Osteocyte (in vitro differentiated cells): ENCODE data around the gene GNPTG. TPM values are rescaled to one million over a fixed set of nuclear protein-coding genes. Genes with fewer than 3 reads are reported as not detected.

Experiments
- DNase-seq: peaks from one replicate; pipeline ENCODE4 v3.0.0; 2021; ENCODE audit warnings: mixed read lengths; ENCODE audit not compliant: unreplicated experiment; ENCODE audit errors: extremely low spot score
- H3K27ac Mint-ChIP-seq: one replicate; pipeline ENCODE4 v1.8.0; 2021; ENCODE audit warnings: mild to moderate bottlenecking, mixed read lengths; ENCODE audit not compliant: unreplicated experiment
- H3K27me3 Mint-ChIP-seq: one replicate; pipeline ENCODE4 v1.8.0; 2021; ENCODE audit warnings: mixed read lengths; ENCODE audit not compliant: unreplicated experiment
- H3K36me3 Mint-ChIP-seq: one replicate; pipeline ENCODE4 v1.8.0; 2021; ENCODE audit warnings: mixed read lengths; ENCODE audit not compliant: unreplicated experiment
- H3K4me1 Mint-ChIP-seq: one replicate; pipeline ENCODE4 v1.8.0; 2021; ENCODE audit warnings: mixed read lengths; ENCODE audit not compliant: unreplicated experiment
- H3K4me3 Mint-ChIP-seq: one replicate; pipeline ENCODE4 v1.8.0; 2021; ENCODE audit warnings: mild to moderate bottlenecking, moderate library complexity, mixed read lengths; ENCODE audit not compliant: unreplicated experiment
- H3K9me3 Mint-ChIP-seq: one replicate; pipeline ENCODE4 v1.8.0; 2021; ENCODE audit warnings: mixed read lengths; ENCODE audit not compliant: unreplicated experiment
- CTCF ChIP-seq: fragments of 200-600 bp; sonication (generic); IDR thresholded peaks from 2 replicates; pipeline ENCODE4 v1.5.0; 2021; ENCODE audit warnings: antibody characterized with exemption, mild to moderate bottlenecking, moderate library complexity
- total RNA-seq: library from RNA; stranded (reverse); gene quantifications from 2 replicates; pipeline ENCODE4 v1.2.1, GENCODE V29; 2021

Gene GNPTG
- total RNA-seq, 1 donor from 2014 or later: 94.3 TPM

DNA sequence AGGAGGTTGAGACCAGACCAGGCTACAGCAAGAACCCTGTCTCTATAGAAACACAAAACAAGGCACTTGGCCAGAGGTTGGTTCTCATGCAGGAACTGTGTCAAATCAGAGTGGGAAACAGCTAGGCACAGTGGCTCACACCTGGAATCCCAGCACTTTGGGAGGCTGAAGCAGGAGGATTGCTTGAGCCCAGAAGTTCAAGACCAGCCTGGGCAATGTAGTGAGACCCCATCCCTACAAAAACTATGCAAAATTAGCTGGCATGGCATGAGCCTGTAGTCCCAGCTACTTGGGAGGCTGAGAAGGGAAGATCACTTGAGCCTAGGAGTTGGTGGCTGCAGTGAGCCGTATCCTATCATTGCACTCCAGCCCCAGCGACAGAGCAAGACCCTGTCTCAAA, 61.1 kb downstream of the GNPTG start:
- Mint-ChIP-seq H3K4me3 (no peak overlapping the region), H3K27ac (no peak overlapping the region), H3K27me3 (no peaks in the 10 kb centered on the region), H3K9me3 (no peaks in the 10 kb centered on the region), H3K36me3 (no peaks in the 10 kb centered on the region), H3K4me1 (peaks cover 21% of the 10 kb centered on the region)
- no peak for TF ChIP-seq CTCF
- no peak for DNase-seq

Other genes starting within 250 kb of the GNPTG start
- 21.2 and 21.3 TPM in 2 replicates for gene CACNA1H, start 198.8 kb upstream of the GNPTG start, total RNA-seq
- not detected in 2 replicates for gene TPSG1, start 126.7 kb upstream of the GNPTG start, total RNA-seq
- gene TPSB2, start 121.7 kb upstream of the GNPTG start, total RNA-seq: not detected in 2 replicates
- not detected in 2 replicates for gene TPSAB1, start 111.2 kb upstream of the GNPTG start, total RNA-seq
- gene TPSD1, start 95.9 kb upstream of the GNPTG start, total RNA-seq: not detected in 2 replicates
- gene UBE2I, start 42.3 kb upstream of the GNPTG start, total RNA-seq: 118 and 131 TPM in 2 replicates
- gene BAIAP3, start 18.3 kb upstream of the GNPTG start, total RNA-seq: 0.42 and 0.48 TPM in 2 replicates
- gene TSR3, start 53 bp upstream of the GNPTG start, total RNA-seq: 58.0 and 59.2 TPM in 2 replicates
- 28.4 and 34.4 TPM in 2 replicates for gene UNKL, start 62.8 kb downstream of the GNPTG start, total RNA-seq
- 9.7 and 10.1 TPM in 2 replicates for gene UQCC4, start 68.8 kb downstream of the GNPTG start, total RNA-seq
- not detected in 2 replicates for gene PERCC1, start 79.1 kb downstream of the GNPTG start, total RNA-seq
- gene CCDC154, start 92.6 kb downstream of the GNPTG start, total RNA-seq: 1.0 and 2.5 TPM in 2 replicates
- gene CLCN7, start 123.1 kb downstream of the GNPTG start, total RNA-seq: 177 and 179 TPM in 2 replicates
- not detected in 2 replicates for gene PTX4, start 137.0 kb downstream of the GNPTG start, total RNA-seq
- 35.7 and 37.8 TPM in 2 replicates for gene TELO2, start 141.4 kb downstream of the GNPTG start, total RNA-seq
- gene TMEM204, start 181.7 kb downstream of the GNPTG start, total RNA-seq: 13.5 and 14.5 TPM in 2 replicates